Measurements from ENCODE around the gene GRK2. TPM values are rescaled to one million over a fixed set of nuclear protein-coding genes. Genes with fewer than 3 reads are reported as not detected.

The GRK2 gene
- total RNA-seq, 1 donor from 2014 or later = 244 TPM

- peaks cover 41% of the 10 kb centered on the region for H3K4me1 Mint-ChIP-seq
- peak; percentile 77 for DNase-seq
- H3K9me3 Mint-ChIP-seq = no peaks in the 10 kb centered on the region
- H3K27me3 Mint-ChIP-seq = no peaks in the 10 kb centered on the region
- H3K36me3 Mint-ChIP-seq (ENCODE audit: low read depth) = peaks cover 53% of the 10 kb centered on the region
- intact Hi-C loops (cut with micrococcal nuclease) = no loop called here
- peak overlapping the region; percentile 98 for H3K27ac Mint-ChIP-seq
- H3K4me3 Mint-ChIP-seq = peak overlapping the region; percentile 85
Measured at GRCh38 chr11:67286621-67287333, 20.5 kb downstream of the GRK2 start.

- intact Hi-C loops (cut with micrococcal nuclease) = loop anchor here (1.0 kb wide), 4 partner anchors 10 to 30 kb away; no protein-coding TSS in a partner anchor
- peaks cover 53% of the 10 kb centered on the region for H3K36me3 Mint-ChIP-seq (ENCODE audit: low read depth)
- peak; percentile 87 for DNase-seq
Measured at GRCh38 chr11:67287355-67288197, 21.3 kb downstream of the GRK2 start.

GRCh38 chr11:67288198-67288451 lies 21.9 kb downstream of the GRK2 start:
- no peak for DNase-seq
- peak overlapping the region; percentile 98 for H3K27ac Mint-ChIP-seq
- peak overlapping the region; percentile 85 for H3K4me3 Mint-ChIP-seq
- H3K9me3 Mint-ChIP-seq = no peaks in the 10 kb centered on the region
- intact Hi-C loops (cut with micrococcal nuclease) = loop anchor here (1.0 kb wide), 4 partner anchors 11 to 29 kb away; no protein-coding TSS in a partner anchor
- peaks cover 54% of the 10 kb centered on the region for H3K36me3 Mint-ChIP-seq (ENCODE audit: low read depth)
- H3K27me3 Mint-ChIP-seq = no peaks in the 10 kb centered on the region
- H3K4me1 Mint-ChIP-seq = peaks cover 47% of the 10 kb centered on the region

More at GRCh38 chr11:67287355-67288197, 21.3 kb downstream of the GRK2 start:
- no peaks in the 10 kb centered on the region for H3K27me3 Mint-ChIP-seq
- no peaks in the 10 kb centered on the region for H3K9me3 Mint-ChIP-seq
- peaks cover 42% of the 10 kb centered on the region for H3K4me1 Mint-ChIP-seq
- H3K27ac Mint-ChIP-seq = peak overlapping the region; percentile 98
- H3K4me3 Mint-ChIP-seq = peak overlapping the region; percentile 85

- Mint-ChIP-seq H3K27ac (peak overlapping the region; percentile 98), H3K9me3 (no peaks in the 10 kb centered on the region), H3K4me3 (peak overlapping the region; percentile 85), H3K36me3 (ENCODE audit: low read depth) (peaks cover 55% of the 10 kb centered on the region), H3K4me1 (peaks cover 48% of the 10 kb centered on the region), H3K27me3 (no peaks in the 10 kb centered on the region)
- intact Hi-C loops (cut with micrococcal nuclease) = loop anchor here (1.0 kb wide), 4 partner anchors 11 to 29 kb away; no protein-coding TSS in a partner anchor
- DNase-seq = peak; percentile 97
Measured at GRCh38 chr11:67288452-67289225, 22.4 kb downstream of the GRK2 start.

GRCh38 chr11:67289226-67289650 lies 23.0 kb downstream of the GRK2 start, which contains the start of gene ANKRD13D:
Gene ANKRD13D (plus strand): TSS chr11:67289303. CDS start chr11:67289461, 158 bp downstream.
- intact Hi-C loops (cut with micrococcal nuclease) = no loop called here
- Mint-ChIP-seq H3K9me3 (no peaks in the 10 kb centered on the region), H3K4me1 (peaks cover 53% of the 10 kb centered on the region), H3K27me3 (no peaks in the 10 kb centered on the region), H3K36me3 (ENCODE audit: low read depth) (peaks cover 56% of the 10 kb centered on the region), H3K27ac (peak within 1 kb of the TSS; percentile 98), H3K4me3 (peak within 1 kb of the TSS; percentile 95)
- DNase-seq = no peak

GRCh38 chr11:67289651-67290479 lies 23.6 kb downstream of the GRK2 start:
- intact Hi-C loops (cut with micrococcal nuclease) = no loop called here
- Mint-ChIP-seq H3K9me3 (no peaks in the 10 kb centered on the region), H3K36me3 (ENCODE audit: low read depth) (peaks cover 60% of the 10 kb centered on the region), H3K27ac (peak overlapping the region; percentile 88), H3K4me3 (peak overlapping the region; percentile 95), H3K27me3 (no peaks in the 10 kb centered on the region), H3K4me1 (peaks cover 53% of the 10 kb centered on the region)
- DNase-seq = peak; percentile 78

- DNase-seq = no peak
- intact Hi-C loops (cut with micrococcal nuclease) = no loop called here
- Mint-ChIP-seq H3K4me1 (peaks cover 50% of the 10 kb centered on the region), H3K27me3 (no peaks in the 10 kb centered on the region), H3K36me3 (ENCODE audit: low read depth) (peaks cover 65% of the 10 kb centered on the region), H3K4me3 (peak overlapping the region; percentile 95), H3K27ac (no peak overlapping the region), H3K9me3 (no peaks in the 10 kb centered on the region)
Measured at GRCh38 chr11:67290801-67291200, 24.5 kb downstream of the GRK2 start.

- Mint-ChIP-seq H3K9me3 (peaks cover 8% of the 10 kb centered on the region), H3K4me1 (peaks cover 42% of the 10 kb centered on the region), H3K36me3 (ENCODE audit: low read depth) (peaks cover 70% of the 10 kb centered on the region), H3K27me3 (no peaks in the 10 kb centered on the region), H3K27ac (no peak overlapping the region), H3K4me3 (no peak overlapping the region)
- intact Hi-C loops (cut with micrococcal nuclease) = no loop called here
- DNase-seq = no peak
Measured at GRCh38 chr11:67291481-67292381, 25.5 kb downstream of the GRK2 start.

- Mint-ChIP-seq H3K4me3 (peak overlapping the region; percentile 67), H3K4me1 (peaks cover 33% of the 10 kb centered on the region), H3K27me3 (no peaks in the 10 kb centered on the region), H3K36me3 (ENCODE audit: low read depth) (peaks cover 67% of the 10 kb centered on the region), H3K9me3 (peaks cover 8% of the 10 kb centered on the region), H3K27ac (peak overlapping the region; percentile 73)
- intact Hi-C loops (cut with micrococcal nuclease) = no loop called here
- DNase-seq = no peak
Measured at GRCh38 chr11:67292671-67293070, 26.4 kb downstream of the GRK2 start.

- Mint-ChIP-seq H3K9me3 (peaks cover 8% of the 10 kb centered on the region), H3K27ac (peak overlapping the region; percentile 73), H3K4me3 (peak overlapping the region; percentile 67), H3K27me3 (no peaks in the 10 kb centered on the region), H3K4me1 (peaks cover 29% of the 10 kb centered on the region), H3K36me3 (ENCODE audit: low read depth) (peaks cover 65% of the 10 kb centered on the region)
- DNase-seq = no peak
- intact Hi-C loops (cut with micrococcal nuclease) = no loop called here
Measured at GRCh38 chr11:67293090-67293489, 26.8 kb downstream of the GRK2 start.

- intact Hi-C loops (cut with micrococcal nuclease) = no loop called here
Measured at GRCh38 chr11:67295846-67296245, 29.6 kb downstream of the GRK2 start.

GRCh38 chr11:67298786-67299185 lies 32.5 kb downstream of the GRK2 start:
- DNase-seq = no peak
- Mint-ChIP-seq H3K27ac (peak overlapping the region; percentile 55), H3K9me3 (peaks cover 8% of the 10 kb centered on the region), H3K4me1 (peaks cover 3% of the 10 kb centered on the region), H3K36me3 (ENCODE audit: low read depth) (peaks cover 58% of the 10 kb centered on the region), H3K4me3 (no peak overlapping the region), H3K27me3 (no peaks in the 10 kb centered on the region)
- intact Hi-C loops (cut with micrococcal nuclease) = no loop called here

More at GRCh38 chr11:67295846-67296245, 29.6 kb downstream of the GRK2 start:
- Mint-ChIP-seq H3K9me3 (peaks cover 8% of the 10 kb centered on the region), H3K4me1 (peaks cover 21% of the 10 kb centered on the region), H3K27me3 (no peaks in the 10 kb centered on the region), H3K27ac (no peak overlapping the region), H3K36me3 (ENCODE audit: low read depth) (peaks cover 73% of the 10 kb centered on the region), H3K4me3 (no peak overlapping the region)
- no peak for DNase-seq

Measured in activated CD4-positive, alpha-beta T cell treated with anti-CD3 and anti-CD28 coated beads, Interleukin-2, amount 10 ng/mL, durations not matched to agents 24 days and 14 days (primary cell).